NAMALWA (cell line): ENCODE results near the gene MYH10.

Experiments
- DNase-seq: peaks from one replicate; pipeline ENCODE4 v3.0.0-alpha.2; 2015; ENCODE audit warnings: low spot score

MYH10 gene

GRCh38 chr17:8609910-8610309, 20.6 kb downstream of the MYH10 start:
- no peak for DNase-seq

- DNase-seq: no peak
Measured at GRCh38 chr17:8608001-8608400, 22.5 kb downstream of the MYH10 start.

GRCh38 chr17:8606401-8606800, 24.1 kb downstream of the MYH10 start:
- DNase-seq: no peak

GRCh38 chr17:8602679-8603078, 27.8 kb downstream of the MYH10 start:
- no peak for DNase-seq

GRCh38 chr17:8599351-8600011, 31.0 kb downstream of the MYH10 start:
- no peak for DNase-seq

- DNase-seq: no peak
Measured at GRCh38 chr17:8598913-8599312, 31.6 kb downstream of the MYH10 start.

GRCh38 chr17:8593830-8594229, 36.7 kb downstream of the MYH10 start:
- no peak for DNase-seq

- DNase-seq: no peak
Measured at GRCh38 chr17:8593276-8593675, 37.2 kb downstream of the MYH10 start.

- no peak for DNase-seq
Measured at GRCh38 chr17:8588877-8589554, 41.5 kb downstream of the MYH10 start.

GRCh38 chr17:8586766-8587165, 43.8 kb downstream of the MYH10 start:
- DNase-seq: no peak

GRCh38 chr17:8585911-8586310, 44.6 kb downstream of the MYH10 start:
- DNase-seq: no peak

- no peak for DNase-seq
Measured at GRCh38 chr17:8583954-8584353, 46.6 kb downstream of the MYH10 start.

GRCh38 chr17:8580952-8581658, 49.4 kb downstream of the MYH10 start:
- DNase-seq: no peak

GRCh38 chr17:8577868-8578267, 52.7 kb downstream of the MYH10 start:
- DNase-seq: no peak

GRCh38 chr17:8576559-8577294, 53.8 kb downstream of the MYH10 start:
- no peak for DNase-seq

GRCh38 chr17:8574687-8575086, 55.8 kb downstream of the MYH10 start:
- peak; percentile 1 for DNase-seq

- DNase-seq: no peak
Measured at GRCh38 chr17:8572764-8573163, 57.8 kb downstream of the MYH10 start.

GRCh38 chr17:8563981-8564602, 66.4 kb downstream of the MYH10 start:
- no peak for DNase-seq

- DNase-seq: no peak
Measured at GRCh38 chr17:8563024-8563776, 67.3 kb downstream of the MYH10 start.

- DNase-seq: no peak
Measured at GRCh38 chr17:8558144-8558543, 72.4 kb downstream of the MYH10 start.

- DNase-seq: no peak
Measured at GRCh38 chr17:8557176-8557806, 73.2 kb downstream of the MYH10 start.
